Stomach smooth muscle (tissue), 2 donors: ENCODE measurements around the gene COL28A1.

Experiments used
- H3K27ac ChIP-seq: one replicate; pipeline ENCODE4 v1.7.0; 2013; ENCODE audit warnings: mild to moderate bottlenecking, low read length, inconsistent platforms
- H3K27me3 ChIP-seq, 2 donors: one replicate each; pipeline ENCODE4 v1.7.0; 2013; ENCODE audit warnings: low read length in 2 of 2; ENCODE audit not compliant: insufficient read depth in 2 of 2, control insufficient read depth in 1 of 2
- H3K36me3 ChIP-seq, 2 donors: one replicate each; pipeline ENCODE4 v1.7.0; 2013; ENCODE audit warnings: low read length in 2 of 2; ENCODE audit not compliant: control insufficient read depth in 2 of 2, insufficient read depth in 2 of 2
- H3K4me1 ChIP-seq: one replicate; pipeline ENCODE4 v1.7.0; 2013; ENCODE audit warnings: low read length; ENCODE audit not compliant: control insufficient read depth, insufficient read depth
- H3K4me3 ChIP-seq, 2 donors: one replicate each; pipeline ENCODE4 v1.7.0; 2013; ENCODE audit warnings: low read length in 2 of 2
- H3K9ac ChIP-seq, 2 donors: one replicate each; pipeline ENCODE4 v1.7.0; 2013; ENCODE audit warnings: low read length in 2 of 2, mild to moderate bottlenecking in 1 of 2
- H3K9me3 ChIP-seq, 2 donors: one replicate each; pipeline ENCODE4 v1.7.0; 2013; ENCODE audit warnings: low read length in 2 of 2; ENCODE audit not compliant: control insufficient read depth in 2 of 2
- donor health status: healthy.
- donor health status: Pancreatic carcinoma.

The COL28A1 gene

DNA sequence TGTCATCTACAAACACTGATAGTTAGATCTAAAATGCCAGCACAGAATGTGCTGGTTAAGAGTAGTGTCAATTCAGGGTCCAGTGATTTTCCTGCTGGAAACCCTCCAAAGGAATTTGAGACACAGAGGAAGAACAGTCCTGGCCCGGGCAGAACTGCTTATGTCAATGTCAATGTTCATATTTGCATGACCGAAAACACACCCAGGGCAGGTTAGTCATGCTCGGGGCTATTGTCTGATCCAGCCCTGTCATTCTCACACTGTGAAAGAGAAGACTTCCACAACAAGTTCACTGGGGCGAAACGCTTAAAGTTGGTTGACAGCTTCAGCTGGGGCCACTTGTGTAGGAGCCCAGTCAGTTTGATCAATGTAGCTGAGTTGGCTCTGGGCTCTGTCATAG is 214.0 kb downstream of the COL28A1 start:
- Histone ChIP-seq H3K27me3 (no peaks in the 10 kb centered on the region), H3K36me3 (no peaks in the 10 kb centered on the region), H3K27ac (no peak overlapping the region), H3K9ac (no peak overlapping the region), H3K9me3 (no peaks in the 10 kb centered on the region), H3K4me1 (no peaks in the 10 kb centered on the region), H3K4me3 (no peak overlapping the region)

DNA sequence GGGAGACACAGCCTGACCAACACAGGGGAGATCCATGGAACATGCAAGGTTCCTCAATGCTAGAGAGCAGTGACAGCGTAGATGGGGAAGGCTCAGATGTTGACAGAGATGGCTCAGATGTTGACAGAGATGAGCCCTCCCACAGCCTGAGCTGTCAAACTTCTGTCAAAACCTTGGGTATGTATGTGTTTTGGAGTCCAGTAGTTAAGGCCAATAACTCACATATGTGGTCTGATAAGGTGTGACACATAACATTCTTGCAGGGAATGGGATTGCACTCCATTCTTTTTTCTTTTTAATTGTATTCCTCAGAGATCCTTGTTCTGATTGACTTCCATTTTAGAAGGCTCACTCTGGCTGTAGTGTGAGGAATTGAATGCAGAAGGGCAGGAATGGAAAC is 217.1 kb downstream of the COL28A1 start:
- H3K9me3 ChIP-seq: no peaks in the 10 kb centered on the region
- H3K4me3 ChIP-seq: no peak overlapping the region
- H3K4me1 ChIP-seq: no peaks in the 10 kb centered on the region
- no peaks in the 10 kb centered on the region for H3K27me3 ChIP-seq
- H3K9ac ChIP-seq: no peak overlapping the region
- no peaks in the 10 kb centered on the region for H3K36me3 ChIP-seq
- H3K27ac ChIP-seq: no peak overlapping the region

DNA sequence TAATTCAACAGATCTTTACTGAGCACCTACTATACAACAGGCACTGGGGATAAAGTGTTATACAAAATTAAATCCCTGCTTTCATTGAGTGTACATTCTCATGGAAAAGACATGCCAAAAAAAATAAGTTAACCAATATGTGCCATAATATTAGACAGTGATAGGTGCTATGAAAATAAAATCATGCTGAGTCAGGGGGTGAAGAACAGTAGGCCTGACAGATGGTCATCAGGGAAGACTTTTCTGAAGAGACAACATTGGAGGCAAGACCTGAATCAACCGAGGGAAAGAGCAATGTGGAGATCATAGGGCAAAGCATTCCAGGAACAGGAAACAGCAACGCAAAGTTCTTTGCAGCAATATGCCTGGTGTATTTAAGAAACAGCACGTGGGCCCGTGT is 217.8 kb downstream of the COL28A1 start:
- Histone ChIP-seq H3K36me3 (no peaks in the 10 kb centered on the region), H3K27me3 (no peaks in the 10 kb centered on the region), H3K4me3 (no peak overlapping the region), H3K4me1 (no peaks in the 10 kb centered on the region), H3K9me3 (no peaks in the 10 kb centered on the region), H3K27ac (no peak overlapping the region), H3K9ac (no peak overlapping the region)

DNA sequence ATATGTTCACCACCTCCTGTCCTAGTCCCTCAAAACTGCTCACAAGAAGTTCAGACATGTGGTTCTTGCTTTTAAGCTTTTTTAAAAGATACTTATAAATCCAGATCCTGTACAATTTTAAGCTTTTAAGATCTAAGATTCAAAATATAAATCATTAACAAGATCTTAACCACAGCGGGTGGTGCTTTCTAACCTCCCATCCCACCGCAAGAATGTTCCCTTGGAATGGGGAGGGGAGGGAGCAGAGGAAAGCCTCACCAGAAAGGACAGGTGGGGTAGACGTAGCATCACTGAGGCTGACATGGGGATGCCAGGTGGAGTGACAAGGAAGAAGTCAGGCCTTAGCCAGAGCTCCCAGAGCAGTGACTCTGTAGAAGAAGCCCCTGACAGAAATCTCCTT is 219.8 kb downstream of the COL28A1 start:
- Histone ChIP-seq H3K4me1 (no peaks in the 10 kb centered on the region), H3K27me3 (no peaks in the 10 kb centered on the region), H3K9ac (no peak overlapping the region), H3K4me3 (no peak overlapping the region), H3K27ac (no peak overlapping the region), H3K9me3 (no peaks in the 10 kb centered on the region), H3K36me3 (no peaks in the 10 kb centered on the region)

DNA sequence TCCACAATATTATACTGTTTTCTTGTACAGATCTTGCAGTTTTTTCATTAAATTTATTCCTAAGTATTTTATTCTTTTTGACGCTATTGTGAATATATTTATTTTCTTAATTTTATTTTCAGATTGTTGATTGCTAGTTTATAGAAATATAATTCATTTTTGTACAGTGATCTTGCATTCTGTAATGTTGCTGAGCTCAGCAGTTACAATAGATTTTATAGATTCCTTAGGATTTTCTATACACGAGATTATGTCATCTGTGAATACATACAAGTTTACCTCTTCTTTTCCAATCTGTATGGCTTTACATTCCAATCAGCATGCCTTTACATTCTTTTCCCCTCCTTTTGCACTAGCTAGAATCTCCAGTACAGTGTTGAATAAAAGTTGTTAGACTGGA is 223.3 kb downstream of the COL28A1 start:
- no peaks in the 10 kb centered on the region for H3K9me3 ChIP-seq

DNA sequence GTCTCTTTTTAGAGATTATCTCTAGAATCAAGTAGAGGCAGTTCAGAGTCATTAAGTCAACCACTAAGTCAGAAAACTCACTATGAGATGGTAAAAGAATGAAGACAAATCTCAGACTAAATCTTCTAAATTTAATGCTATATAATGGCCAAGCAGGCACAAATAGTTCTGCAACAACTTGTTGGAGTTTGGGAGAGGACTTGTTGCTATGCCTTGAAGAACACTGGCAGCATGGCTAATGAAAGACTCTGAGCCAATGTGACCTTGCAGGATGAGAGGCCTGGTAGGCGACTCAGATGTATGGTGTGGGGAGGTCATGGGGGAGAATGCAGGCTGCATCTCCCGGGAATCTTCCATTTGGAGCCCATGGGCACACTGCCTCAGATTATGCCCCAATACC is 224.7 kb downstream of the COL28A1 start:
- Histone ChIP-seq H3K36me3 (no peaks in the 10 kb centered on the region), H3K9me3 (no peaks in the 10 kb centered on the region), H3K27ac (no peak overlapping the region), H3K4me3 (no peak overlapping the region), H3K9ac (no peak overlapping the region), H3K27me3 (no peaks in the 10 kb centered on the region), H3K4me1 (no peaks in the 10 kb centered on the region)

More for the DNA sequence above, 223.3 kb downstream of the COL28A1 start:
- Histone ChIP-seq H3K36me3 (no peaks in the 10 kb centered on the region), H3K4me1 (no peaks in the 10 kb centered on the region), H3K27me3 (no peaks in the 10 kb centered on the region), H3K4me3 (no peak overlapping the region), H3K9ac (no peak overlapping the region), H3K27ac (no peak overlapping the region)

DNA sequence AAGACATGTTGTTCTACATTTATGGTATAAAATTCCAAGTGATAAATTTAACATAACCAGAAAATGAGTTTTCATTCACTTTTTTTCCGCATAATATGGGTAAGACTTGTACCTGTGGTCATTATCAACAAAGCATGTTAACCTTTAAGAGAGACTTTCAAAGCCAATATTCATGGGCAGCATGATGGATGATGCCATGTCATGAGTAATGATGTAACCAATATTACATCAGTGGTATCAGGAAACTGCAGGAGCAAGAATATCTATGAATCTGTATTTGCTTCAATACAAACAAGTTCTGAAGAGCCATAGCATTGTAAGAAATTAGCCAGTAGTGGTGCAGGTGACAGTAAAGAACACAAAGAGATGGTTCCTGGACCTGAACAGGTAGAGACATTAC is 226.5 kb downstream of the COL28A1 start:
- H3K36me3 ChIP-seq: no peaks in the 10 kb centered on the region
- H3K9ac ChIP-seq: no peak overlapping the region
- no peaks in the 10 kb centered on the region for H3K9me3 ChIP-seq
- no peak overlapping the region for H3K27ac ChIP-seq
- H3K4me1 ChIP-seq: no peaks in the 10 kb centered on the region
- H3K27me3 ChIP-seq: no peaks in the 10 kb centered on the region
- H3K4me3 ChIP-seq: no peak overlapping the region
